GM19397 (cell line): ENCODE results near the gene C3orf18.
"Not testable (repeated sequence)": the region's sequence is repeated elsewhere in the genome, so short reads cannot be mapped to it uniquely, and the experiment has no call there.

Experiments used
- ATAC-seq: cut with Tn5 transposase; IDR thresholded peaks from one replicate; pipeline ENCODE4 v1.9.1; 2021; ENCODE audit warnings: mild to moderate bottlenecking, moderate library complexity; ENCODE audit not compliant: unreplicated experiment

The C3orf18 gene

DNA sequence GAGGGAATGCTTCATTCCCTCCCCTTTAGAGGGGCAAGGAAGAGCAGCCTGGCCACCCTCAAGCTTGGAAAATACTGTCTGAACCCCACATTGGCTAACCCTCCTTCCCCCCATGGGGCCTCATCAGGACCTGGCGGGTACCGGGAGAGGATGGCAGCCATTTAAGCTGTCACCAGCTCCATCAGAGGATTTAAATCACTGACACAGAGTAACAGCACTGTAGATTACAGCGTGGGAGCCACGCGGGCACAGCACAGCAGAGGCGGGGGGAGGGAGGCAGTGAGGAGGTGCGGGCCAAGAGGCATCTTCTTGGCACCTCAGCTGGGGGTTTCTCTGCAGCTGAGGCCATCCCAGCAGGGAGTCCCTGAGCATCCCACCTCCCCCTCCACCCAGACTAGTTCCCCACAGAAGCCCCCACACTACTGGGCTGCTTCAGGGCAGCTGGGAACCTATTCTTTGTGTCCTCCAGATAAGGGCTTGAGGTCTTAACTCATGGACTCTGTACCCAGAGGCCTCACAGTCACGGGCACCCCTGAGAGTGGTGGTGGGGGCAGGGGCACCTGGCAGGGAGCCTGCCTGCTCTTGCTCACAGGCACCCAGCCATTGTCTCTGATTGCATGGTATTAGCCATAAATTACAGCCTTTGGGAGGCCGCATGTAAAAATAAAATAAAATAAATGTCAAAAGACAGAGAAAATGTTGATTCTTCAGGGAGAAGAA lies 42.2 kb downstream of the C3orf18 start:
- ATAC-seq: no peak

DNA sequence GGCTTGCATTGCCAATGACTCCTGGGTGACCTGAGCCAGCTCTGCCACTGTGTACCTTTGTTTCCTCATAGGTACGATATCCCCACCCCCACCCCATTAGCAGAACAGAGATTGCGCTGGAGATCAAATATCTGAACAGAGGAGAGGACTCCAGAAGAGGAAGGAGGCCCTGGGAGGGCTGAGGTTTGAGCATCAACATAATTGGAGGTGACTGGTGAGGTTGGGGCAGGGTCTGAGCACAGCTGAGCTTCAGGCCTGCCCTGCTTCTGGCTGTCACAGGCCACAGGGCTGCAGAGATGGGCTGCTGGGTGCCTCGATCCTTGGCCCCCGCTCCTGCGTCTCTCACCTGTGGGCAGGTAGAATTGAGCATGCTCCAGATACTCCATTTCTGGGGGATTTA lies 42.8 kb downstream of the C3orf18 start:
- ATAC-seq: no peak

DNA sequence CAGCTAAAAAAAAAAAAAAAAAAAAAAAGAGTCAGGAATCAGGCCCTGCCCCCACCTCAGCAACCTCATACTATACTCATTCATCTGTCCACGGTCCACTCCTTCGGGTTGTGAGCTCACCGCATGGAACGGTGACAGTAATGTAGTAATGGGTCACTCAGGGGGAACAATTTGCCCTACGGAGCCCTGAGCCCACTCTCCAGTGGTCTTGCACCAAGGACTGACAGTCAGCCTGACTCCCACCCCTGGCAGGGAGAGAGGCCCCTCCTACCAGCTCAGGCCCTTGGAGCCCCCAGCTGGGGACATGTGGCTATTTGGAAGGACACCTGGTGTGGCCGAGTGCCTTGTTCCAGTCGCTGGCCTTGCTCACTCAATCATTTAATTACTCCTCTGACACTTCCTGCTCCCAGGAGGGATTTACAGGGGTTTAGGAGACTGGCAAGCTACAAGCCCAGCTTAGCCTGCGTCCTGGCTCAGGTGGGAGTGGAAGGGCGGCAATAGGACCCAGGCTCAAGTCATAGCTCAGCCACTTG lies 44.2 kb downstream of the C3orf18 start:
- ATAC-seq: no peak

DNA sequence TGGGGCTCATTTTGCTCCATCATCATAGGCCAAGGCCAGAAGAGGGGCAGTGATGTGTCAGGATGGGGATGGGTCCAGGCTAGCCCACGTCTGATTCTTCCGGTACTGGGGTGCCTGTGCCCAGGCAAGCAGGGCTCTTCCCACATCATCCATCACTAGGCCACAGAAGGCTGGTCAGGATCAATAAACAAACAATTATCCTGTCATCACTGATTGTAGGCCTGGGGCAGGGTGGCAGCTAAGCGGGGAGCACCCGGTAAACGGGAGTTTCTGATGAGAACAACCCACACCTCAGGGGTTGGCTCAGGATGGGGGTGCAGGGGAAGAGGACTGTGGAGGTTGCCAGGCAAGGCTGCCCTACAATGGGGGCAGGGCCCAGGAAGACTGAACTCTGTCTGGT lies 46.0 kb downstream of the C3orf18 start:
- ATAC-seq: no peak

DNA sequence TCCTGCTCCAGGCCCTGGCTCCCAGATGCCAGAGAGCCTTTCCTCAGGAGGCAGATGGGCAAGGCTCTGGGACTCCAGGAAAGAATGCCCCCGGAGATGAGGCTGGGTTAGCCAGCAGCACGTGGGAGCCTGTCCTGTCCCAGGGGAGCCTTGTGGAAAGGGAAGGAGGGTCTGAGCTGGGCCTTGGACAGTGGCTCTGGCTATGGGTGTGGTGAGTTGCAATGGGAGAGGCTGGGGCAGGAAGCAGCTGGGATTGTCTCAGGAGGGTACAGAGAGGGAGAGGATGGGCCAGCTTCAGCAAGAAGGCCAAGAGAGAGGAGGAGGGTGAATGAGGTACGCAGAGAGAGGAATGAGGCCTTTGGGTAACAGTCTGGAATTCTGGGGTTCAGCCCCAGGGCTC lies 46.7 kb downstream of the C3orf18 start:
- no peak for ATAC-seq

DNA sequence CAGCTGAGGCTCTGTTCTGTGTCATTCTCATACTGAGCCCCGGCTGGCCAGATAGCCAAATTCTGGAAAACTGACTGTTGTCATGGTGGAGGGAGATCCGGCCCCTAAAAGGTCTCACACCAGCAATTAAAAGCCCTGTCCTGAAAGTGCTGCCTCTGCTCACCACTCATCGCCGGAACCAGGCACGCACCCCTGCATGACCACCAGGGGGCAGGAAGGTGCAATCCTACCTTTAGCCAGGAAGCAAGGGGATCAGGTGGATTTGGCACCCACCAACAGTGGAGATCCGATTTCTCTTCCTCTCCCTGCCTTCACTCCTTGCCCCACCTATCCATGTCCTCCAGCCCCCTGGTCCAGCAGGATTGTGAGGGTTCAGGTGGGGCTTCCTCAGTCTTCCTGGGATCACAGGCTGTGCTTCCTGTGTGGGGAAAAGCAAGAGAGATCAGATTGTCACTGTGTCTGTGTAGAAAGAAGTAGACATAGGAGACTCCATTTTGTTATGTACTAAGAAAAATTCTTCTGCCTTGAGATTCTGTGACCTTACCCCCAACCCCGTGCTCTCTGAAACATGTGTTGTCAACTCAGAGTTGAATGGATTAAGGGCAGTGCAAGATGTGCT lies 48.0 kb downstream of the C3orf18 start:
- no peak for ATAC-seq

DNA sequence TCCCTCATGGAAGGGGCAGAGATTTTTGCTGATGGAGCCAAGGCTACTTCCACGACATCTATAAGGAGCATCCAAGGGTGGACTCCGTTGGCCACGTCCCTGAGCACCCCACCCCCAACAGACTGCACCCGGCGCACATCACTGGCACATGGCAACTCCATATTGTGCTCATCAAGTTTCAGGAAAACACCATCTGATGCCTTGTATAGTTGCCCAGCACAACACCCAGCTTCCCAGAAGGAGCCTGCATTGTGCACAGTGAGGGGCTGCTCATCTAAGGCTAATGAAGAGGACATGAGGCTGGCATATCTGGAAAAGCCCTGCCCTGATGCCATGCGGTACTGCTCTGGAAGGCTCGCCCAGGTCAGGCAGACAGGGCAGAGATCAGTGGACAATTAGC lies 49.1 kb downstream of the C3orf18 start:
- ATAC-seq: no peak

DNA sequence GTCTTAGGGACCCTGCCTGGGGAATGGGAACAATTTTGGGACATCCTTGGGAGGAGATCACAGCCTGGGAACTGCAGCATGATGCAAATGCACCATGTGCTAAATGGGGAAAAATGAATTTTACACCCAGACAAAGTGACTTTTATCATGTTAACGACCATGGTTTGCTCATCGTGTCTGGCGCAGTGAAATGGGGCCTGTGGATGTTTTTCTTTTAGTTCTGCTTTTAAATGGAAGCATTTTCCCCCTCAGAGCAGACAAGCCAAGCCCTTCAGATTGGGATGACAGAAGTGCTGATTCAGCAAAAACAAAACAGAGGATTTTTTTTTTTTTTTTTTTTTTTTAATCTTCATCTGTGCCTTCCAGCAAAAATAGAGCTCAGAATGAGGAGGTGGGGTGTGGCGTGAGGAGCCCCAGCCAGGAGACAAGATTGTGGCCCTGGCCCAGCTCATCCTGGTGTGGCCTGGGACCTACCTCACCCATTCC lies 49.8 kb downstream of the C3orf18 start:
- ATAC-seq: no peak

DNA sequence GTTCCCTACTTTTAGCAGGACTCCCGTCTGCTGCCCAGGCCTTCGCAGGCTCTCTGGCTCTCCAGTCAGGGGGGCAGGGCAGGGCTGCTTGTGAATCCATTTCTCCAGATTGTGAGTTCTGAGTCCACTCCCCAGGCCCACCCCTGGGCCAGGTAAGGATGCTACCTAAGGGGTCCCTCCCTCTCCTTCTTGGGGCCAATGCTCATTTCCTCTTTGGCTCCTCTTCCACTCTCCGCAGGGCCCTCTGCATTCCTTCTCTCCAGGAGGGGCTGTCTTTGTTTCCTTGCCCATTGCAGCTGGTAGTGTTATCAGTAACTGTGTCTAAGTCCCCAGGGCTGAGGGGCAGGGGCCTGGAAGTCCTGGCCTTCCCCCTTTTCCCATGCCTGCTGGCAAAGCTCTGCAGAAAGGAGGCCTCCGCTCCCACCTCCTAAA lies 51.1 kb downstream of the C3orf18 start:
- ATAC-seq: no peak

DNA sequence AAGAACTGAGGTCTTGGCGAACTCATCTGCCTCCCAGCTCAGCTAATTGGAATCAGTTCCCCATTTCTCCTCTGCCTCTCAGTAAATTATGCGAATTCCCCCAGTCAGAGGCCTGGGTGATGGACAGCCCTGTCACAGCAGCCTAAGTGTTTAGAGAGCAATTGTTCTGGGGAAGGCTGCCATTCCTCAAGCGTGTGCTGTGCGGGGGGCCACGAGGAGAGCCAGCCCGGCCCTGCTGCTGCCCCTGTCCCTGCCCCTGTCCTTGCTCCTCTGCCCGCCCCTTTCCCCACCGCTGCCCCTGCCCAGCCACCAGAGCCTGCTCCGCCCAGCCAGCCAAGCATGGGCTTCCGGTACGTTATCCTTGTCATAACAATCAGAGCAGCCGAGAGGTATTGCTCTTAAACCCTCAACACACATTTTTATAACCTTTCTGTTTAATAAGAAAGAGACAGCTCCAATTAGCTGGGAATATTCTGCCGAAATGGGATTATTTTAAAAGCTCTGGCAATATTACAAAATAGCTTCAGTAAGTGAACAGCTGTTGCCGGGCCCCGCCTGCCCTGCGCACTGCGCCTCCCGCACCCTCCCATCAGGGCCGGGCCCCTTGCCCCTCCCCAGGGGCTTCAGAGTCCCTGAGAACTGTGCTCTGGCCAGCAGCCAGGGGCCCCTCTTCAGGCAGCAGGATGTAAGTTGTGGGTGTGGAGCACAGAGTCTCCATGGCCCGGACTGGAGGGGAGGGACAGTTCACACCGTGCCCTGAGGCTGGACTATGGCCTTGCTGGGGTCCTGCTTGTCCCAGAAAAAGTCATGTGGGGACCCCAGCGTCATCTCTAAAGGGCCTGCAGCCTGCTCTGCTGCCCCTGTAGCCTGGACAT lies 51.7 kb downstream of the C3orf18 start:
- no peak for ATAC-seq

DNA sequence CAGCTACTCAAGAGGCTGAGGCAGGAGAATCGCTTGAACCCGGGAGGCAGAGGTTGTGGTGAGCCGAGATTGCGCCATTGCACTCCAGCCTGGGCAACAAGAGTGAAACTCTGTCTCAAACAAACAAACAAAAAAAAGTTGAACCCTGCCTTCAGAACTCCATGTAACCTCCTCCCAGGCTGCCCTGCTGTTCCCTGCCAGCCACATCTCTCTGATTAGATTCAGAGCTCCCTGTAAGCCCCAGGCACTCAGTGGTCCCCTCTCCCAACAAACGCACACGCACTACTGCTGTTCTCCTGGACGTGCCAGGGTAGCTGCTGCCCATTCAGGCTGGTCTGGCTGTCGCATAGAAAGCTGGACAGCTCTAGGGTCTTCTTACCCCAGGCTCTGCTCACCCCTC lies 54.6 kb downstream of the C3orf18 start:
- not testable (repeated sequence) for ATAC-seq

DNA sequence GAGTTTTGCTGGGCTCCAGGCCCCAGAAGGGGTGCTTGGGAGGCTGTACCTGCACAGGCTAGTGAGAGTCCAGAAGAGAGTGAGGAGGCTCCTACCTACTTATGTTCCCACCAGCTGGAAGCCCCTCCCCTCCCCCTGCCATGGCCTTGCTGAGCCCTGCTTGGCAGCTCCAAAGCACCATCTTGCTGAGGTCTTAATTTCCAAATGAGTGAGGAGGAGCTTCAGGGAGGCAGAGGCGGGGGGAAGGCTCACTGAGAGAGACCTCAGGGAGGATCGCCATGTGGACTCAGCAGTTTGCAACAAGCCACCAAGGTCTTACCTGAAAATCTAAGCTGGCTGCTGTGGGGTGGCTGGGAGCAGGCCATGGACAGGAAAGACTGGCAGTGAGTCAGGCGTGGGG lies 55.4 kb downstream of the C3orf18 start:
- ATAC-seq: no peak

DNA sequence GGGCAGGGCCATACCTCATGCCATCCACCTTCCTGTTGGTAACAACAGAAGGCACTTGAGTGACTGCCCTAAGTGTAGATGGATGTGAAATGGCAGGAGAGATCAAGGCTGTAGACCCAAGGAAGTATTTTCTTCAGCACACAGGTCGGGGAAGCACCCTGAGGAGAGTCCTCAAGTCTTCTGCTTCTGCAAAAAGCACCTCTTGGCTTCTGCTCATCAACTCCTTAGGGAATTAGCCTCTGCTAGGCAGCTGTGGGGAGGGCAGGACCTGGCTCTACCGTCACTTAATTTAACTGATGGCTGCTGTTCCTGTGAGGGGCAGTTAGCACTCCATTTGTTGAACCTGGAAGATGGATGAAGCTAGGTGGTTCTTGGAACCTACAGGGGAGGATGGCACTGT lies 57.2 kb downstream of the C3orf18 start:
- ATAC-seq: no peak

DNA sequence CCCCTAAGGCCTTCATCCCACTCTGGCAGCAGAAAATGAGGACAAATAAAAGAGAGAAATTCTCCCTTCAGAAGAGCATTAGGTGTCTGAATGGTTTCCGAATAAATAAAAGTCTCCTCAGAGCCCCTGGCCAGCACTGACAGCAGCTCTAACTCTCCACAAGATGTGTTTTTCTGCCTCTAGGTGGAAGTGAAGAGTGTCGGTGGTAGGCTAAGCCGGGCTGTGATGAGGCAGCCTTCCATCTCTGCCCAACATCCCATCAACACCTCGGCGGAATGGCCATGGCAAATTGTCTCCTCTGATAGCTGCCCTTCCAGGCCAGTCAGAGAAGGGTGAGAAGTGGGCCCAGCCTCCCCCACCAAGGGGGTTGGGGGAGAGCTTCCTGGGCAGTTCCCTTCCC lies 57.8 kb downstream of the C3orf18 start:
- ATAC-seq: no peak

DNA sequence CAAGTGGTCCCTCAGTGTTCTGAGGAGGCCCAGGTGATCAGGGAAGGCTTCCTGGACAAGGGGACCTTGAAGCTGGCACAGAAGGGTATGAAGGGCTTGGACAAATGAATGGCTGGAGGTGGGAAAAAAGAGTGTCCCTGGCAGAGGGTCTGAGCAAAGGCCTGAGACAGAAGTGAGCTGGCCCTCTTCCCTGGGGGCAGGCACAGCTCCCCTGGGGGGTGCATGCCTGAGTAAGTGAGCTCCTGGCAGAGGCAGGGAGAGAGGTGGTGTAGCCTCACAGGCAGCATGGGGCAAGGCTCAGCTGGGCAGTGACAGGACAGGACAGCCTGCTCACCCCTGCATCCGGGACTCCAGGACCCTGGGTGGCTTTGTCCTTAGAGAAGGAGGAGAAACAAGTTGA lies 58.7 kb downstream of the C3orf18 start:
- no peak for ATAC-seq
